HG03135 (cell line): ENCODE measurements around the gene LAMB4.

Experiments used
- ATAC-seq: cut with Tn5 transposase; IDR thresholded peaks from one replicate; pipeline ENCODE4 v1.9.1; 2021; ENCODE audit warnings: mild to moderate bottlenecking, moderate library complexity; ENCODE audit not compliant: unreplicated experiment

Gene LAMB4

GRCh38 chr7:108016841-108017775 is 113.1 kb downstream of the LAMB4 start:
- no peak for ATAC-seq

- ATAC-seq: no peak
Observed at GRCh38 chr7:108015740-108016139, 114.4 kb downstream of the LAMB4 start.

GRCh38 chr7:108014747-108015682 is 115.1 kb downstream of the LAMB4 start:
- no peak for ATAC-seq

- ATAC-seq: no peak
Observed at GRCh38 chr7:108014215-108014614, 115.9 kb downstream of the LAMB4 start.

GRCh38 chr7:108012499-108013430 is 117.4 kb downstream of the LAMB4 start:
- no peak for ATAC-seq

- no peak for ATAC-seq
Observed at GRCh38 chr7:108010377-108010776, 119.8 kb downstream of the LAMB4 start.

GRCh38 chr7:108009873-108010272 is 120.3 kb downstream of the LAMB4 start:
- ATAC-seq: no peak

GRCh38 chr7:108008827-108009226 is 121.3 kb downstream of the LAMB4 start:
- no peak for ATAC-seq

GRCh38 chr7:108008240-108008639 is 121.9 kb downstream of the LAMB4 start:
- ATAC-seq: no peak

GRCh38 chr7:108007762-108008161 is 122.4 kb downstream of the LAMB4 start:
- no peak for ATAC-seq

GRCh38 chr7:108007261-108007660 is 122.9 kb downstream of the LAMB4 start:
- no peak for ATAC-seq

GRCh38 chr7:108004220-108005142 is 125.7 kb downstream of the LAMB4 start:
- peak; percentile 76 for ATAC-seq

- no peak for ATAC-seq
Observed at GRCh38 chr7:108003599-108003935, 126.6 kb downstream of the LAMB4 start.

GRCh38 chr7:108002726-108003598 is 127.2 kb downstream of the LAMB4 start, which contains the start of gene LAMB1:
LAMB1 (minus strand) TSS chr7:108003161; CDS start chr7:108002885, 276 bp downstream.
- ATAC-seq: no peak

- no peak for ATAC-seq
Observed at GRCh38 chr7:108001764-108002725, 128.1 kb downstream of the LAMB4 start.

- ATAC-seq: no peak
Observed at GRCh38 chr7:108000875-108001763, 129.0 kb downstream of the LAMB4 start.
